K562 (cell line): ENCODE results near the gene MYO16. TPM values are rescaled to one million over a fixed set of nuclear protein-coding genes. Genes with fewer than 3 reads are reported as not detected.

Experiments used
- ATAC-seq: fragments of 200-7000 bp; cut with Tn5 transposase; 3 replicates; pipeline ENCODE4 v1.9.1; 2020; ENCODE audit warnings: moderate library complexity
- BruUV-seq: library from RNA; stranded (reverse); fragments of 400-500 nt; replicated peaks from 2 replicates; lab custom pipeline; 2021; lab: Mats Ljungman, UMichigan
- CTCF ChIA-PET: fragments of 300-600 bp; formaldehyde crosslinking; extraction: SDS; loops from one replicate; lab custom pipeline; 2021; ENCODE audit warnings: low intra/inter-chr PET ratio; lab: Yijun Ruan, JAX
- POLR2A ChIA-PET: fragments of 300-600, 350-650 bp; sonication (Branson Sonifier 250); formaldehyde crosslinking; extraction: SDS; loops from one replicate; lab custom pipeline; 2021; ENCODE audit warnings: antibody characterized with exemption, inconsistent platforms; lab: Yijun Ruan, JAX
- DNase-seq, 4 experiments: peaks; one replicate each; pipeline versions ENCODE4 v3.0.0 to v3.0.0-alpha.2; 2011 to 2018; ENCODE audit warnings: low spot score in 3 of 4, mixed read lengths in 3 of 4; ENCODE audit errors: extremely low read depth in 1 of 4
- FAIRE-seq: peaks from 2 replicates; lab custom pipeline; 2011; peaks lifted over from hg19 to GRCh38; lab: Jason Lieb, UNC
- H2AFZ ChIP-seq: 2 replicates; pipeline ENCODE4 v1.6.0; 2011; ENCODE audit warnings: low read depth, low read length, control low read depth, inconsistent platforms
- H3K27ac ChIP-seq: fragments of 200-600 bp; 3 replicates; pipeline ENCODE4 v1.8.0; 2011; ENCODE audit warnings: low read depth, mild to moderate bottlenecking, control low read depth, inconsistent platforms, low read length, moderate library complexity, mixed read lengths; ENCODE audit errors: extremely low read depth
- H3K27me3 ChIP-seq, 2 experiments: fragments of 300-600 bp in 1 of 2; 2 replicates in 1 of 2; 3 replicates in 1 of 2; pipeline versions ENCODE4 v1.6.0 to v1.8.0; 2011; ENCODE audit warnings: inconsistent platforms in 2 of 2, low read length in 2 of 2, mild to moderate bottlenecking in 1 of 2, mixed read lengths in 1 of 2, moderate library complexity in 1 of 2; ENCODE audit not compliant: control insufficient read depth in 2 of 2, insufficient read depth in 2 of 2
- H3K36me3 ChIP-seq: fragments of 300-600 bp; 3 replicates; pipeline ENCODE4 v1.8.0; 2011; ENCODE audit warnings: mild to moderate bottlenecking, low read length, inconsistent platforms; ENCODE audit not compliant: control insufficient read depth, insufficient read depth
- H3K4me1 ChIP-seq, 2 experiments: fragments of 200-600 bp in 1 of 2; replicated peaks in 1 of 2; 2 replicates in 1 of 2; 3 replicates in 1 of 2; pipeline versions ENCODE4 v1.5.1 to v1.8.0; 2011; ENCODE audit warnings: inconsistent platforms in 2 of 2, low read length in 2 of 2, mild to moderate bottlenecking in 1 of 2, mixed read lengths in 1 of 2, moderate library complexity in 1 of 2; ENCODE audit not compliant: control insufficient read depth in 2 of 2, insufficient read depth in 2 of 2
- H3K4me2 ChIP-seq: 2 replicates; pipeline ENCODE4 v1.6.1; 2011; ENCODE audit warnings: low read length, control low read depth, inconsistent platforms, mixed read lengths; ENCODE audit not compliant: insufficient read depth
- H3K4me3 ChIP-seq: fragments of 200-600 bp; sonication (generic), shearing (Covaris generic); 2 replicates; pipeline ENCODE4 v1.5.1; 2016; ENCODE audit warnings: control low read depth, inconsistent platforms
- H3K79me2 ChIP-seq: fragments of 200-600 bp; 3 replicates; pipeline ENCODE4 v1.8.0; 2011; ENCODE audit warnings: low read length, inconsistent platforms; ENCODE audit not compliant: control insufficient read depth, insufficient read depth
- H3K9ac ChIP-seq, 2 experiments: 2 replicates each; pipeline versions ENCODE4 v1.6.0 to v1.6.1; 2011; ENCODE audit warnings: low read depth in 2 of 2, low read length in 2 of 2, control low read depth in 1 of 2, inconsistent platforms in 1 of 2, mild to moderate bottlenecking in 1 of 2, mixed read lengths in 1 of 2; ENCODE audit not compliant: insufficient read depth in 1 of 2
- H3K9me1 ChIP-seq: one replicate; pipeline ENCODE4 v1.6.0; 2011; ENCODE audit warnings: inconsistent platforms, mild to moderate bottlenecking, low read length, moderate library complexity; ENCODE audit not compliant: control insufficient read depth, insufficient read depth
- H3K9me3 ChIP-seq: replicated peaks from 2 replicates; pipeline ENCODE4 v1.5.1; 2011; ENCODE audit warnings: low read depth, low read length, inconsistent platforms; ENCODE audit not compliant: control insufficient read depth, insufficient read depth
- H4K20me1 ChIP-seq: replicated peaks from 2 replicates; pipeline ENCODE4 v1.6.1; 2011; ENCODE audit warnings: low read length, inconsistent platforms, mixed read lengths; ENCODE audit not compliant: control insufficient read depth, insufficient read depth
- ARID1B ChIP-seq: fragments of 450-650 bp; IDR thresholded peaks from 2 replicates; pipeline ENCODE4 v1.6.1; 2016; ENCODE audit warnings: antibody characterized with exemption, mild to moderate bottlenecking, inconsistent platforms
- CHCHD3 ChIP-seq: fragments of 250-450 bp; sonication (Bioruptor Pico); IDR thresholded peaks from 2 replicates; pipeline ENCODE4 v2.1.2; 2022; ENCODE audit warnings: mild to moderate bottlenecking
- ETS2 ChIP-seq: IDR thresholded peaks from 2 replicates; pipeline ENCODE4 v1.6.1; 2016; ENCODE audit warnings: borderline replicate concordance, missing genetic modification characterization, mild to moderate bottlenecking, moderate library complexity, missing compliant biosample characterization; ENCODE audit not compliant: poor library complexity, severe bottlenecking
- ETV6 ChIP-seq, 3 experiments: fragments of 150-350 bp in 1 of 3; sonication (generic) in 1 of 3; formaldehyde crosslinking in 1 of 3; IDR thresholded peaks; 2 replicates each; pipeline versions ENCODE4 v1.6.1 to v1.8.0; 2014 to 2022; ENCODE audit warnings: borderline replicate concordance in 2 of 3, low read depth in 2 of 3, antibody characterized with exemption in 1 of 3, low read length in 1 of 3, mild to moderate bottlenecking in 1 of 3, missing genetic modification reagents in 1 of 3
- FOXM1 ChIP-seq, 2 experiments: fragments of 450-650 bp in 1 of 2; sonication (generic) in 1 of 2; formaldehyde crosslinking in 1 of 2; IDR thresholded peaks; 2 replicates each; pipeline versions ENCODE4 v1.6.1 to v1.9.0; 2017 to 2022; ENCODE audit warnings: low read depth in 2 of 2, mild to moderate bottlenecking in 2 of 2, missing genetic modification reagents in 1 of 2, moderate library complexity in 1 of 2
- NUFIP1 ChIP-seq: fragments of 450-650 bp; IDR thresholded peaks from 2 replicates; pipeline ENCODE4 v1.6.1; 2018; ENCODE audit not compliant: partially characterized antibody
- PML ChIP-seq: IDR thresholded peaks from 2 replicates; pipeline ENCODE4 v1.6.1; 2012; ENCODE audit warnings: low read length, inconsistent platforms
- RBM39 ChIP-seq: fragments of 200-400 bp; formaldehyde crosslinking; optimal IDR thresholded peaks from 2 replicates; pipeline ENCODE3; 2018; ENCODE audit warnings: low read depth, low read length
- SREBF2 ChIP-seq: sonication (generic); formaldehyde crosslinking; IDR thresholded peaks from 2 replicates; pipeline ENCODE4 v1.4.0; 2020; ENCODE audit warnings: mild to moderate bottlenecking, missing genetic modification reagents
- TOE1 ChIP-seq, 2 experiments: fragments of 450-650 bp in 1 of 2; sonication (generic) in 1 of 2; formaldehyde crosslinking in 1 of 2; IDR thresholded peaks; 2 replicates each; pipeline versions ENCODE4 v1.7.1 to v1.8.0; 2016 to 2022; ENCODE audit warnings: borderline replicate concordance in 2 of 2, mild to moderate bottlenecking in 2 of 2, antibody characterized with exemption in 1 of 2, inconsistent platforms in 1 of 2, low read depth in 1 of 2, missing genetic modification reagents in 1 of 2, moderate library complexity in 1 of 2
- ZNF143 ChIP-seq: sonication (generic); formaldehyde crosslinking; IDR thresholded peaks from 2 replicates; pipeline ENCODE4 v1.9.0; 2022; ENCODE audit warnings: mild to moderate bottlenecking, missing genetic modification reagents
- ZSCAN29 ChIP-seq: fragments of 450-650 bp; IDR thresholded peaks from 2 replicates; pipeline ENCODE4 v1.6.1; 2017
- WGBS: fragments of 100-300 bp; shearing (Covaris generic); methylation state at CpG from one replicate; pipeline ENCODE4 v1.1.6; 2016; ENCODE audit warnings: low coverage, mixed read lengths; ENCODE audit not compliant: insufficient coverage; ENCODE audit errors: missing lambda C conversion rate; 5-methylcytosine and 5-hydroxymethylcytosine counted together
- in situ Hi-C: fragments of 300-500 bp; cut with MboI; formaldehyde crosslinking; loops from 4 replicates; pipeline ENCODE4 v1.15.0; 2018; ENCODE audit warnings: inconsistent platforms, mixed read lengths
- intact Hi-C: fragments of 100-400 bp; cut with micrococcal nuclease; formaldehyde crosslinking; loops from 2 replicates; pipeline ENCODE4 v1.14.2; 2022
- polyA plus RNA-seq, 8 experiments: library from polyadenylated mRNA; depleted of rRNA in 4 of 8; stranded (reverse) in 5 of 8; unstranded in 3 of 8; fragments of >200 nt; fragmentation: Nextera tagmentation in 2 of 8; fragmentation: Illumina TruSeq in 1 of 8; extraction: Ambion mirVana in 2 of 8; extraction: Trizol in 1 of 8; gene quantifications; 2 replicates each; pipeline versions ENCODE4 v1.2.1 to v1.2.3, GENCODE V29; 2011 to 2014; ENCODE audit warnings: inconsistent platforms in 1 of 8, missing spikeins in 1 of 8
- total RNA-seq, 7 experiments: library from RNA; depleted of rRNA in 6 of 7; stranded (reverse); fragments of >200 nt in 6 of 7; fragmentation: Illumina TruSeq in 2 of 7; extraction: Trizol in 2 of 7; gene quantifications; 2 replicates each; pipeline versions ENCODE4 v1.2.1 to v1.2.3, GENCODE V29; 2011 to 2021; ENCODE audit warnings: low replicate concordance in 1 of 7
- TF ChIP-seq, protein P1 (sequence below): fragments of 250-450 bp; sonication (Bioruptor Pico); IDR thresholded peaks from 2 replicates; pipeline ENCODE4 v1.8.0; 2021; ENCODE audit warnings: moderate library complexity, mild to moderate bottlenecking, inconsistent platforms
- TF ChIP-seq, protein P2 (sequence below): sonication (generic); formaldehyde crosslinking; IDR thresholded peaks from 2 replicates; pipeline ENCODE4 v1.8.1; 2023; ENCODE audit warnings: mild to moderate bottlenecking, missing genetic modification reagents
- TF ChIP-seq, protein P3 (sequence below): fragments of 250-450 bp; sonication (Bioruptor Pico); IDR thresholded peaks from 2 replicates; pipeline ENCODE4 v1.5.0; 2021
- TF ChIP-seq, protein P4 (sequence below): fragments of 450-650 bp; formaldehyde crosslinking; IDR thresholded peaks from 2 replicates; pipeline ENCODE4 v1.4.0; 2022; ENCODE audit warnings: mild to moderate bottlenecking, moderate library complexity

Gene MYO16
- total and polyA plus RNA-seq, 9 of the 15 experiments (the other 6 are each of a cell fraction or from before 2014, with no cell fraction given): 4.3 to 45.7 (median 12.1) TPM

DNA sequence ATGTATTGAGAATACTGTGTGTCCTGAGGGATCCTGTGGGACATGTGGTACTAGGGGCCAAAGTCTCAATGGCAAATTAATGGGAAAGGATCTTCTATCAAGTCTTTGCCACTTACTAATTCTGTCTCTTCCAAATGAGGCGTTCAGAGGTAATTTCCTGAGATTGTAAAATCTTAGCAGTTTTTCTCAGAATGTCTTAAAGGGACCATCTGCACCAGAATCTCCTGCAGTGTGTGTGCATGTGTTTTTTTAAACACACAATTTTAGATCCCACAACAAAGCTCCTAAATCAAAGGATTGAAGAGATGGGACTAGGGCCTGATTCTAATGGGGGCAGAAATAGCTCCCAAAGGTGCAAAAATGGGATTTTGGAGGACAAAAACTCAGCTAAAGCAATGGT is 78.2 kb downstream of the MYO16 start (continued):
- TF ChIP-seq ETS2 (tag): no peak
- TF ChIP-seq, protein P1, sequence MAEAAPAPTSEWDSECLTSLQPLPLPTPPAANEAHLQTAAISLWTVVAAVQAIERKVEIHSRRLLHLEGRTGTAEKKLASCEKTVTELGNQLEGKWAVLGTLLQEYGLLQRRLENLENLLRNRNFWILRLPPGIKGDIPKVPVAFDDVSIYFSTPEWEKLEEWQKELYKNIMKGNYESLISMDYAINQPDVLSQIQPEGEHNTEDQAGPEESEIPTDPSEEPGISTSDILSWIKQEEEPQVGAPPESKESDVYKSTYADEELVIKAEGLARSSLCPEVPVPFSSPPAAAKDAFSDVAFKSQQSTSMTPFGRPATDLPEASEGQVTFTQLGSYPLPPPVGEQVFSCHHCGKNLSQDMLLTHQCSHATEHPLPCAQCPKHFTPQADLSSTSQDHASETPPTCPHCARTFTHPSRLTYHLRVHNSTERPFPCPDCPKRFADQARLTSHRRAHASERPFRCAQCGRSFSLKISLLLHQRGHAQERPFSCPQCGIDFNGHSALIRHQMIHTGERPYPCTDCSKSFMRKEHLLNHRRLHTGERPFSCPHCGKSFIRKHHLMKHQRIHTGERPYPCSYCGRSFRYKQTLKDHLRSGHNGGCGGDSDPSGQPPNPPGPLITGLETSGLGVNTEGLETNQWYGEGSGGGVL: no peak
- no peak for TF ChIP-seq ARID1B
- no peak for TF ChIP-seq ZNF143 (CRISPR knock-in tag)
- TF ChIP-seq PML: no peak

DNA sequence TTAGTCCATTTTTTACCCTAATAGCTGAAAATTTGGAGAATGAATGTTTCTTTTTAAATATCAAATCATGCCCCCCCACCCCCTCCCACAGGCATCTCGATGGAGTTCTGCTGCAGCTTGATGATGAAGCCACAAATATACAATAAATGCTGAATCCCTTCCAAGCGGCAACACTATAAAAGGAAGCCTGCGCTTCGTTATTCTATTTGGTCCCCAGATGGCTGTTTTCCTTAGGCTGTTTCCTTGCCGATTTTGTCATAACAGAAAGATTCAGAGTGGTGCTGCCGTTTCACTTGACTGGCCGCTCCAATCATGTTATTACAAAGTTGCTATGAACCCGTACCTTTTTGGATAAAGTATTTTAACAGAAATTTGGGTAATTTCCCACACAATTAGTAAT is 79.5 kb downstream of the MYO16 start:
- no peak overlapping the region for H3K9ac ChIP-seq
- H3K9me3 ChIP-seq: no peaks in the 10 kb centered on the region
- ChIA-PET CTCF (no interaction called here), POLR2A (no interaction called here)
- no peaks in the 10 kb centered on the region for H3K27me3 ChIP-seq
- no TSS peak for BruUV-seq
- intact Hi-C loops (no loop called here), in situ Hi-C loops (no loop called here)
- peaks cover 0 to 4% of the 10 kb centered on the region in 2 experiments; a peak in 2 of 5 replicates for H3K4me1 ChIP-seq
- DNase-seq: no peak
- H3K27ac ChIP-seq: no peak overlapping the region
- no peak overlapping the region for H2AFZ ChIP-seq
- no peaks in the 10 kb centered on the region for H3K9me1 ChIP-seq
- no peak for FAIRE-seq
- WGBS: 76% methylated on average over 8 of the region's 8 CpGs
- H3K4me2 ChIP-seq: no peak overlapping the region
- H3K79me2 ChIP-seq: no peaks in the 10 kb centered on the region
- no peaks in the 10 kb centered on the region for H3K36me3 ChIP-seq
- no peak for ATAC-seq
- no peak overlapping the region for H3K4me3 ChIP-seq
- H4K20me1 ChIP-seq: no peaks in the 10 kb centered on the region
- no peak for TF ChIP-seq RBM39
- TF ChIP-seq, protein P2, sequence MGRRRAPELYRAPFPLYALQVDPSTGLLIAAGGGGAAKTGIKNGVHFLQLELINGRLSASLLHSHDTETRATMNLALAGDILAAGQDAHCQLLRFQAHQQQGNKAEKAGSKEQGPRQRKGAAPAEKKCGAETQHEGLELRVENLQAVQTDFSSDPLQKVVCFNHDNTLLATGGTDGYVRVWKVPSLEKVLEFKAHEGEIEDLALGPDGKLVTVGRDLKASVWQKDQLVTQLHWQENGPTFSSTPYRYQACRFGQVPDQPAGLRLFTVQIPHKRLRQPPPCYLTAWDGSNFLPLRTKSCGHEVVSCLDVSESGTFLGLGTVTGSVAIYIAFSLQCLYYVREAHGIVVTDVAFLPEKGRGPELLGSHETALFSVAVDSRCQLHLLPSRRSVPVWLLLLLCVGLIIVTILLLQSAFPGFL: no peak
- no peak for TF ChIP-seq CHCHD3 (CRISPR knock-in tag)
- no peak for TF ChIP-seq SREBF2 (CRISPR knock-in tag)
- no peak for TF ChIP-seq NUFIP1
- TF ChIP-seq FOXM1 (IDR thresholded peaks at IDR 0.05; ENCODE audit: low read depth): no peak
- TF ChIP-seq FOXM1 (CRISPR knock-in tag; IDR thresholded peaks at IDR 0.05; ENCODE audit: low read depth): no peak
- no peak for TF ChIP-seq ZSCAN29
- no peak for TF ChIP-seq TOE1 (IDR thresholded peaks at IDR 0.05; ENCODE audit: borderline replicate concordance)
- TF ChIP-seq TOE1 (CRISPR knock-in tag; IDR thresholded peaks at IDR 0.05; ENCODE audit: borderline replicate concordance, low read depth): no peak
- TF ChIP-seq, protein P3, sequence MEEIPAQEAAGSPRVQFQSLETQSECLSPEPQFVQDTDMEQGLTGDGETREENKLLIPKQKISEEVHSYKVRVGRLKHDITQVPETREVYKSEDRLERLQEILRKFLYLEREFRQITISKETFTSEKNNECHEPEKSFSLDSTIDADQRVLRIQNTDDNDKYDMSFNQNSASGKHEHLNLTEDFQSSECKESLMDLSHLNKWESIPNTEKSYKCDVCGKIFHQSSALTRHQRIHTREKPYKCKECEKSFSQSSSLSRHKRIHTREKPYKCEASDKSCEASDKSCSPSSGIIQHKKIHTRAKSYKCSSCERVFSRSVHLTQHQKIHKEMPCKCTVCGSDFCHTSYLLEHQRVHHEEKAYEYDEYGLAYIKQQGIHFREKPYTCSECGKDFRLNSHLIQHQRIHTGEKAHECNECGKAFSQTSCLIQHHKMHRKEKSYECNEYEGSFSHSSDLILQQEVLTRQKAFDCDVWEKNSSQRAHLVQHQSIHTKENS (CRISPR knock-in tag): no peak
- TF ChIP-seq, protein P4, sequence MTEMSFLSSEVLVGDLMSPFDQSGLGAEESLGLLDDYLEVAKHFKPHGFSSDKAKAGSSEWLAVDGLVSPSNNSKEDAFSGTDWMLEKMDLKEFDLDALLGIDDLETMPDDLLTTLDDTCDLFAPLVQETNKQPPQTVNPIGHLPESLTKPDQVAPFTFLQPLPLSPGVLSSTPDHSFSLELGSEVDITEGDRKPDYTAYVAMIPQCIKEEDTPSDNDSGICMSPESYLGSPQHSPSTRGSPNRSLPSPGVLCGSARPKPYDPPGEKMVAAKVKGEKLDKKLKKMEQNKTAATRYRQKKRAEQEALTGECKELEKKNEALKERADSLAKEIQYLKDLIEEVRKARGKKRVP (CRISPR knock-in tag): no peak
- no peak for TF ChIP-seq ETV6 (IDR thresholded peaks at IDR 0.05; ENCODE audit: borderline replicate concordance in 1 of 2, low read depth in 2 of 2, low read length in 1 of 2)
- TF ChIP-seq ETV6 (CRISPR knock-in tag; IDR thresholded peaks at IDR 0.05; ENCODE audit: borderline replicate concordance): no peak
